ENCODE measurements around the gene RPL38.

DNA sequence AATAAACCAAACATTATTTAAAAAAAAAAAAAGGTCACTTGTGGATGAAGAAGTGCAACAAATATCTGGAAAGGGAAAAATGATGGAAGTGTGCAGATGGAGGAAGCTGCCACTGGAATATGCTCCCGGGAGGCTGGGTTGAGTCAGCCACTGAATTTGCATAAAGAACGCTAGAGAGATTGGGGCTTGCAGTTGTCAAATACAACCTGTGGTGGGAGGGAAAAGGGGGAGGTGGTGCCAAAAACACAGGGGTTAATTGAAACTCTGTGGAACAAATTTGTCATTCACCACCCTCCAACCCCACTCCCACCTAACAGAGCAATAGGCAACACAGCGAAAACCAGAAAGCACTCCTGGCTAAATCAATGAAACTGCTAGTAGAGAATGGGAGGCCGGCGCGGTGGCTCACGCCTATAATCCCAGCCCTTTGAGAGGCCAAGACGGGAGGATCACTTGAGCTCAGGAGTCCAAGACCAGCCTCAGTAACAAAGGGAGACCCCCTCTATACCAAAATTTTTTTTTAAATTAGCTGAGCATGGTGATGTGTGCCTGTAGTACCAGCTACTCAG lies 37.6 kb upstream of the RPL38 start:
- TF ChIP-seq, protein P1, sequence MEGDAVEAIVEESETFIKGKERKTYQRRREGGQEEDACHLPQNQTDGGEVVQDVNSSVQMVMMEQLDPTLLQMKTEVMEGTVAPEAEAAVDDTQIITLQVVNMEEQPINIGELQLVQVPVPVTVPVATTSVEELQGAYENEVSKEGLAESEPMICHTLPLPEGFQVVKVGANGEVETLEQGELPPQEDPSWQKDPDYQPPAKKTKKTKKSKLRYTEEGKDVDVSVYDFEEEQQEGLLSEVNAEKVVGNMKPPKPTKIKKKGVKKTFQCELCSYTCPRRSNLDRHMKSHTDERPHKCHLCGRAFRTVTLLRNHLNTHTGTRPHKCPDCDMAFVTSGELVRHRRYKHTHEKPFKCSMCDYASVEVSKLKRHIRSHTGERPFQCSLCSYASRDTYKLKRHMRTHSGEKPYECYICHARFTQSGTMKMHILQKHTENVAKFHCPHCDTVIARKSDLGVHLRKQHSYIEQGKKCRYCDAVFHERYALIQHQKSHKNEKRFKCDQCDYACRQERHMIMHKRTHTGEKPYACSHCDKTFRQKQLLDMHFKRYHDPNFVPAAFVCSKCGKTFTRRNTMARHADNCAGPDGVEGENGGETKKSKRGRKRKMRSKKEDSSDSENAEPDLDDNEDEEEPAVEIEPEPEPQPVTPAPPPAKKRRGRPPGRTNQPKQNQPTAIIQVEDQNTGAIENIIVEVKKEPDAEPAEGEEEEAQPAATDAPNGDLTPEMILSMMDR (IDR thresholded peaks at IDR 0.05) = no peak
- no peak for TF ChIP-seq EP300 (IDR thresholded peaks at IDR 0.05)

All from suprapubic skin (tissue), 3 donors.